IMR-90 (cell line): ENCODE data around the gene STK10. TPM values are rescaled to one million over a fixed set of nuclear protein-coding genes. Genes with fewer than 3 reads are reported as not detected.

Source experiments
- ATAC-seq: fragments of 200-7000 bp; cut with Tn5 transposase; 2 replicates; pipeline ENCODE4 v1.9.1; 2020; ENCODE audit warnings: low read depth, mild to moderate bottlenecking, moderate library complexity
- BruUV-seq: library from RNA; stranded (reverse); fragments of 400-500 nt; replicated peaks from 2 replicates; lab custom pipeline; 2021; lab: Mats Ljungman, UMichigan
- CTCF ChIA-PET: fragments of 300-600 bp; formaldehyde crosslinking; extraction: SDS; loops from one replicate; lab custom pipeline; 2021; ENCODE audit warnings: antibody characterized with exemption; lab: Yijun Ruan, JAX
- POLR2A ChIA-PET: fragments of 300-600 bp; sonication (Branson Sonifier 250); formaldehyde crosslinking; loops from one replicate; lab custom pipeline; 2022; ENCODE audit warnings: antibody characterized with exemption; ENCODE audit not compliant: unreplicated experiment; lab: Charles Lee
- DNase-seq: peaks from one replicate; pipeline ENCODE4 v3.0.0; 2013
- H2AFZ ChIP-seq: replicated peaks from 2 replicates; pipeline ENCODE3; 2013; ENCODE audit warnings: low read length, mild to moderate bottlenecking; ENCODE audit not compliant: poor library complexity
- H2AK5ac ChIP-seq: 2 replicates; pipeline ENCODE4 v1.6.1; 2013; ENCODE audit warnings: low read depth, low read length, inconsistent platforms
- H2AK9ac ChIP-seq: replicated peaks from 2 replicates; pipeline ENCODE3; 2013; ENCODE audit warnings: mild to moderate bottlenecking, low read depth, low read length, moderate library complexity; ENCODE audit not compliant: poor library complexity
- H2BK120ac ChIP-seq: 2 replicates; pipeline ENCODE4 v1.6.1; 2013; ENCODE audit warnings: low read depth, low read length, inconsistent platforms
- H2BK15ac ChIP-seq: 3 replicates; pipeline ENCODE4 v1.6.1; 2013; ENCODE audit warnings: low read depth, low read length, inconsistent platforms
- H2BK20ac ChIP-seq: 2 replicates; pipeline ENCODE4 v1.6.1; 2013; ENCODE audit warnings: low read depth, mild to moderate bottlenecking, inconsistent platforms, low read length, moderate library complexity
- H2BK5ac ChIP-seq: 2 replicates; pipeline ENCODE4 v1.6.1; 2013; ENCODE audit warnings: mild to moderate bottlenecking, low read depth, low read length, inconsistent platforms; ENCODE audit not compliant: poor library complexity, severe bottlenecking
- H3K14ac ChIP-seq: replicated peaks from 2 replicates; pipeline ENCODE4 v1.6.1; 2013; ENCODE audit warnings: low read depth, low read length, inconsistent platforms
- H3K18ac ChIP-seq: 2 replicates; pipeline ENCODE4 v1.6.1; 2013; ENCODE audit warnings: low read depth, low read length, control low read depth
- H3K23ac ChIP-seq: 2 replicates; pipeline ENCODE4 v1.6.1; 2013; ENCODE audit warnings: low read depth, low read length, inconsistent platforms
- H3K27ac ChIP-seq: 2 replicates; pipeline ENCODE4 v1.5.1; 2013; ENCODE audit warnings: mild to moderate bottlenecking, control low read depth, low read length; ENCODE audit not compliant: insufficient read depth
- H3K27me3 ChIP-seq: 2 replicates; pipeline ENCODE4 v1.6.1; 2013; ENCODE audit warnings: low read length; ENCODE audit not compliant: control insufficient read depth, insufficient read depth
- H3K36me3 ChIP-seq: 2 replicates; pipeline ENCODE4 v1.6.1; 2013; ENCODE audit warnings: low read length, mixed read lengths; ENCODE audit not compliant: control insufficient read depth, insufficient read depth
- H3K4ac ChIP-seq: 2 replicates; pipeline ENCODE4 v1.6.1; 2013; ENCODE audit warnings: low read depth, low read length, inconsistent platforms
- H3K4me1 ChIP-seq: 2 replicates; pipeline ENCODE4 v1.6.1; 2013; ENCODE audit warnings: low read length, mixed read lengths; ENCODE audit not compliant: control insufficient read depth, insufficient read depth
- H3K4me2 ChIP-seq: 2 replicates; pipeline ENCODE4 v1.6.1; 2013; ENCODE audit warnings: low read depth, mild to moderate bottlenecking, control low read depth, low read length, moderate library complexity
- H3K4me3 ChIP-seq: 2 replicates; pipeline ENCODE4 v1.5.1; 2013; ENCODE audit warnings: low read depth, mild to moderate bottlenecking, control low read depth, low read length, moderate library complexity; ENCODE audit not compliant: insufficient read depth
- H3K56ac ChIP-seq: 2 replicates; pipeline ENCODE4 v1.6.1; 2013; ENCODE audit warnings: low read length, inconsistent platforms; ENCODE audit not compliant: insufficient read depth; ENCODE audit errors: extremely low read depth
- H3K79me1 ChIP-seq, 2 experiments: 2 replicates each; pipeline ENCODE4 v1.6.1; 2013; ENCODE audit warnings: low read length in 2 of 2, inconsistent platforms in 1 of 2, low read depth in 1 of 2
- H3K9ac ChIP-seq: 2 replicates; pipeline ENCODE4 v1.6.1; 2013; ENCODE audit warnings: low read depth, low read length, control low read depth
- H3K9me1 ChIP-seq: 2 replicates; pipeline ENCODE4 v1.6.1; 2013; ENCODE audit warnings: low read length, inconsistent platforms; ENCODE audit not compliant: insufficient read depth
- H3K9me3 ChIP-seq: 2 replicates; pipeline ENCODE4 v1.6.1; 2013; ENCODE audit warnings: low read length; ENCODE audit not compliant: control insufficient read depth, insufficient read depth
- H4K20me1 ChIP-seq: 2 replicates; pipeline ENCODE4 v1.6.1; 2013; ENCODE audit warnings: low read length, inconsistent platforms; ENCODE audit not compliant: insufficient read depth
- H4K5ac ChIP-seq: 2 replicates; pipeline ENCODE4 v1.6.1; 2013; ENCODE audit warnings: mild to moderate bottlenecking, low read depth, low read length, control low read depth
- H4K8ac ChIP-seq, 2 experiments: 2 replicates each; pipeline ENCODE4 v1.6.1; 2013; ENCODE audit warnings: low read depth in 2 of 2, low read length in 2 of 2, control low read depth in 1 of 2, inconsistent platforms in 1 of 2
- H4K91ac ChIP-seq: 2 replicates; pipeline ENCODE4 v1.6.1; 2013; ENCODE audit warnings: low read depth, low read length, inconsistent platforms; ENCODE audit not compliant: insufficient read depth
- ELK1 ChIP-seq: fragments of 150-350 bp; IDR thresholded peaks from 2 replicates; pipeline ENCODE4 v1.6.1; 2016; ENCODE audit warnings: low read depth, mild to moderate bottlenecking, low read length, moderate library complexity, borderline replicate concordance
- RFX5 ChIP-seq: IDR thresholded peaks from 2 replicates; pipeline ENCODE4 v1.8.0; 2012; ENCODE audit warnings: low read depth, mild to moderate bottlenecking, low read length, moderate library complexity
- USF2 ChIP-seq: fragments of 150-350 bp; IDR thresholded peaks from 2 replicates; pipeline ENCODE4 v1.6.1; 2017; ENCODE audit warnings: mild to moderate bottlenecking, antibody characterized with exemption, low read length, low read depth
- WGBS, 2 experiments: methylation state at CpG; one replicate each; pipeline versions ENCODE4 v1.1.5 to v1.1.7; 2013; ENCODE audit warnings: missing lambda C conversion rate in 2 of 2; ENCODE audit not compliant: insufficient read length in 1 of 2; ENCODE audit errors: extremely low coverage in 2 of 2; 5-methylcytosine and 5-hydroxymethylcytosine counted together
- dilution Hi-C: fragments of 300-500 bp; cut with HindIII; formaldehyde crosslinking; loops from one replicate; pipeline ENCODE4 v1.14.3; 2018; ENCODE audit warnings: low sequenced_read_pairs; ENCODE audit not compliant: unreplicated experiment
- in situ Hi-C: fragments of 300-500 bp; cut with MboI; formaldehyde crosslinking; loops from 3 replicates; pipeline ENCODE4 v1.14.3; 2019; ENCODE audit warnings: low sequenced_read_pairs, inconsistent platforms, mixed read lengths
- intact Hi-C: fragments of 100-400 bp; cut with micrococcal nuclease; formaldehyde crosslinking; loops from 2 replicates; pipeline ENCODE4 v1.10.0; 2022
- polyA plus RNA-seq, 3 experiments: library from polyadenylated mRNA; depleted of rRNA; stranded (reverse); fragments of >200 nt; gene quantifications; 2 replicates each; pipeline ENCODE4 v1.2.3, GENCODE V29; 2012; ENCODE audit warnings: low replicate concordance in 1 of 3
- total RNA-seq: library from RNA; depleted of rRNA; stranded (reverse); fragments of >200 nt; gene quantifications from 2 replicates; pipeline ENCODE4 v1.2.3, GENCODE V29; 2012

STK10 gene
- total and polyA plus RNA-seq, 2 of the 4 experiments (the other 2 are of a cell fraction) = 15.4 to 18.5 TPM

- no peak for TF ChIP-seq USF2
Observed at GRCh38 chr5:172166030-172166826, 21.8 kb downstream of the STK10 start (continued).

- H2BK15ac ChIP-seq = no peak overlapping the region
- no peak for ATAC-seq
- no peaks in the 10 kb centered on the region for H3K9me3 ChIP-seq
- H3K9me1 ChIP-seq = peaks cover 53% of the 10 kb centered on the region
- no peak overlapping the region for H4K91ac ChIP-seq
- dilution Hi-C loops = no loop called here
- no peak overlapping the region for H2BK20ac ChIP-seq
- H3K27me3 ChIP-seq = no peaks in the 10 kb centered on the region
- no TSS peak for BruUV-seq
- H2AK9ac ChIP-seq = peak overlapping the region; percentile 80
- no peak overlapping the region for H3K56ac ChIP-seq
- H4K8ac ChIP-seq = no peak overlapping the region; a peak in 1 of 4 replicates
- H3K9ac ChIP-seq = no peak overlapping the region
- no peak overlapping the region for H3K4me3 ChIP-seq
- no peak overlapping the region for H2AFZ ChIP-seq
- CTCF ChIA-PET = no interaction called here
- peaks cover 37 to 81% of the 10 kb centered on the region in 2 experiments for H3K79me1 ChIP-seq
- peaks cover 62% of the 10 kb centered on the region for H4K20me1 ChIP-seq
- in situ Hi-C loops = no loop called here
- H3K18ac ChIP-seq = no peak overlapping the region
- H3K14ac ChIP-seq = 0 out of 2 replicates have a peak overlapping the region, but pooled peaks have one; percentile 36
- no peak overlapping the region for H2BK5ac ChIP-seq
- POLR2A ChIA-PET = no interaction called here
- 67% methylated on average over 3 of the region's 7 CpGs; no CpG with 5 or more reads in 1 of the 2 experiments for WGBS, 2 experiments
- DNase-seq = no peak
- no peak overlapping the region for H2BK120ac ChIP-seq
- peaks cover 17% of the 10 kb centered on the region for H3K4me1 ChIP-seq
- intact Hi-C loops = no loop called here
- TF ChIP-seq ELK1 (no peak), USF2 (no peak), RFX5 (no peak)
- no peak overlapping the region for H3K4me2 ChIP-seq
- no peak overlapping the region for H3K4ac ChIP-seq
- H3K27ac ChIP-seq = no peak overlapping the region
- no peaks in the 10 kb centered on the region for H3K36me3 ChIP-seq
- no peak overlapping the region for H2AK5ac ChIP-seq
- no peak overlapping the region for H4K5ac ChIP-seq
- H3K23ac ChIP-seq = no peak overlapping the region
Observed at GRCh38 chr5:172165465-172165864, 22.6 kb downstream of the STK10 start.
